Measurements from ENCODE around the gene RNU2-63P.
"Not testable (repeated sequence)": the region's sequence is repeated elsewhere in the genome, so short reads cannot be mapped to it uniquely, and the experiment has no call there.

The RNU2-63P gene

DNA sequence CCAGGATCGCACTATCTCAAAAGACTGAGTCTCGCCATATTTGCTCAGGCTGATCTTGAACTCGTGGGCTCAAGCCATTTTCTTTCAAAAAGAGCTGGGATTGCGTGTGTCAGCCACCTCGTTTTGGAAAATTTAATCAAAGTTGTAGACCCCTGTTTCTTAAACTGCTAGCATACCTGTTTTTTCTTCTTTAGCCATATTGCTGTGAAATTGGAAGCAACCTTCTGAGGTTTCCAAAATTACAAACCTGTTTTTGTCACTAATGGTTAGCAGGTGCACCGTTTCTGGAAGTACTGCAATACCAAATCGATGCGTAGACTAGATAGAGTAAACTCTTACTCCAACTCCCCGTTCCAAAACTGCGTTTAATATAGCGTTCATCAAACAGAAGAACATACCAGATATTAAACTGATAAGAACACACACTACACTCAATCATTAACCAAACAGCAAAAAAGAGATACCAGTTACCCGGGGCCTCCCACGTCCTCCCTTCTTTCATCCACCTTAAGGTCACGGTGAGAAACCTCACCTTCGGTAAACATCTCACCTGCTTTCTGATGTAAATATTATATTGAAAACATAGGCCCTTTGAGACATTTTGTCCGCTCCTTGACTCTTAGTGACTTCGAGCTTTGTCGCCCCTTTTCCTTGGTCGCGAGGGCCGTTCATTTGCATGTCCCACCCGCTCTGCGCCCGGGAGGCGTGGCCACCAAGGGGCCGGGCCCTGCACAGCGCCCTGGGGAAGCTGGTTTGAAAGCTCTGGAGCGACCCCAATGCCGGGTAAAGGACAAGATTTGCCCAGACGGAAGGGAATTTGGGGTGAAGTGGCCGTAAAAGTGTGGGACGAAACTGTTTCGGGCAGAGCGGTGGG, at the start of gene RNU2-63P:
Gene RNU2-63P (minus strand): TSS at position 462 of the 874 bp plus-strand sequence.
- DNase-seq, result peak in 2 of 3 experiments; percentile 79 to 93

DNA sequence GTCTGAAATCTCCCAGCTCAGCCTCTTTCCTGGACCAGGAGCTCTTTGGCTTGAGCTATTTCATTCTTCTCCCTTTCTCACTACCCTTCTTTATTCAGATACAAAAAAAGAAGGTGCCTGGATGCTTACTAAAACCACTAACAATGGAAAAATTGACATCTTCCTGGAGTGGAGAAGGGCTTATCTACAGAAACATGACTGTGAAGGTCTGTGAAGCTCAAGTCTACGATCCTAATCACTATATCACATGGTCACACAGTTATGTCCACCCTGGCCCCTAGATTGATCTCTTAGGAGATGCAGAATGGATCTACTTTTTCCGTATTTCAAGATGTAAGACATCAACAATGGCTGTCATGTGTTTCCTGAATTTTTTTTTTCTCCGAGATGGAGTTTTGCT, 44.9 kb upstream of the RNU2-63P start:
- no peak for DNase-seq

- DNase-seq, result no peak
These were observed 44.5 kb upstream of the RNU2-63P start for GRCh38 chr2:88060907-88061275.

GRCh38 chr2:88059979-88060906, 43.9 kb upstream of the RNU2-63P start:
- DNase-seq, result peak; percentile 4 to 51 (median 32)

GRCh38 chr2:88058191-88058590, 41.8 kb upstream of the RNU2-63P start:
- DNase-seq, result no peak

GRCh38 chr2:88057437-88057844, 41.1 kb upstream of the RNU2-63P start:
- DNase-seq, result no peak

DNA sequence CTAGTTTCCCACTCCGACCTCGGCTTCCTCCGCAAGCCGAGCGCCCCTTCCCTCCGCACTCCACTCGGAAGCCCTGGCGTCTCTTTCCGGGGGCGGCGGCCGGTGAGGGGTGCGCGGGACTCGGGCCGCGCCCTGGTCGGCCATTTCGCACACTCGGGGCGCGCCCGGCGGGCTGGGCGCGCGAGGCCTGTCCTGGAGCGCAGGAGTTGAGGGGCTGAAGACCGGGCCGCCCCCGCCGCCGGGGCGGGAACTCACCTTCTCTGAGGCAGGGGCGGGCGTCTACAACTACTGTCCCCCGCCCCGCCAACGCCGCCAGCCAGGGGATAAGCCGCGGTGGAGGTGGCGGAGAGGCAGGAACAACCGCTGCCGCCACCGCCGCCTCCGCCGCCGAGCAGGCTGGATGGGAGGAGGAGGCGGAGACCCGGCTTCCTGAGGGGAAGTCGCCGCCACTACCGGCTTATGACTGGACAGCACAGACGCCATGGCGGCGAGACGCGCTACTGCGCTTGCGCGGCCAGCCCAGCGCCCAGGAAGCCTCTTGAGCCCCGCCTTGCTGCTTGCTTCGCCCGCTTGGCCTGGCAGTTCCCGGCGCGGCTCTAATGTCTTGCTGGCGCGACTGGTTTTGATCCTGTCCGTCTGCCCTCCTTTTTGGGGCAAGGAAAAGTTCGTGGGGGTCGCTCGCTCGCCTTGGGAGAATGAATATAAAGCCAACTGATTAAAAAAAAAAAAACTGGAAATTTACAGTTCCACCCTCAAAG, 39.2 kb upstream of the RNU2-63P start, which contains the start of gene KRCC1:
Gene KRCC1 (minus strand): TSS at position 413 of the 758 bp plus-strand sequence. CDS start 27,220 bp downstream, outside the sequence.
- peak; percentile 85 to 93 (median 92) for DNase-seq

DNA sequence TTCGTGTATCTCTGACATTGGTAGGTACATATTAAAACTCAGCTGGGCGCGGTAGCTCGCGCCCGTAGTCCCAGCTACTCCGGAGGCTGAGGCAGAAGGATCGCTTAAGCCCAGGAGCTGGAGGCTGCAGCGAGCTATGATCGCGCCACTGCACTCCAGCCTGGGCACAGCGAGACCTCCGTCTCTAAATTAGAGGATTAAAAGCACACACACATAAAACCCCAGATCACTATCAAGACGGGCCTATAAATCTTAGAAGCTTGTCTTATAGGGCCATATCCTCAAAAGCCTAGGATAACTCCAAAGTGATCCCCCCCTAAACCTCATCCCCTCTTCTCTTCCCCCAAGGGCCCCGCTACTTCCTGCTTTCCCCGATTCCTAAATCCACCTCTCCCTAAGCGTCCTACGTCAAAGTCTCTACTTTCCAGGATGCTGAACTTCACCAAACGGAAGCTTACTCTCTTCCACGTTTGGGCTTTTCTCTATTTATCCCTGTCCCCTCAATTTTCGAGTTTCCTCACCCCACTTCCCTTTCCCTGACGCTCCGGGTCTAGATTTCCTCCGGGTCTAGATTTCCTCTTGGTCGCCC, 38.5 kb upstream of the RNU2-63P start:
- DNase-seq, result peak in 1 of 3 experiments; percentile 52

- DNase-seq, result no peak
These were observed 37.8 kb upstream of the RNU2-63P start for GRCh38 chr2:88053934-88054781.

DNA sequence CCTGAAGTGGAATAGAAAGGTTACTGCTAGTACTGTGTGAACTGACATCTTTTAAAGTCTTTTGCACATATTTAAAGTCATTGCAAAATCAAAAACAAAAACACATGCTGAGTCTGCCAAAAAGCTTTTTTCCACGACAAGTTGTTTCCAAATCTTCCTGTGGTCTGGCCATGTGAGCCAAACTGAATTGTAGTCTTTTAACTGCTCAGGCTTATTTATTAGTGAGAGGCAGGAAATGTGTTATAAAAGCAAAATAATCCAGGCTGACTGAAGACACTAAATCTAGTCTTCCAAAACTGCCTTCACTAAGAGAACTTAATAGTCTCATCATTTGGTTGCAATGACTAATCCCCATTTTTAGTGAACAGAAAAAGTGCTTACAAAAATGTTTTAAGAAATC, 36.9 kb upstream of the RNU2-63P start:
- DNase-seq, result no peak

DNA sequence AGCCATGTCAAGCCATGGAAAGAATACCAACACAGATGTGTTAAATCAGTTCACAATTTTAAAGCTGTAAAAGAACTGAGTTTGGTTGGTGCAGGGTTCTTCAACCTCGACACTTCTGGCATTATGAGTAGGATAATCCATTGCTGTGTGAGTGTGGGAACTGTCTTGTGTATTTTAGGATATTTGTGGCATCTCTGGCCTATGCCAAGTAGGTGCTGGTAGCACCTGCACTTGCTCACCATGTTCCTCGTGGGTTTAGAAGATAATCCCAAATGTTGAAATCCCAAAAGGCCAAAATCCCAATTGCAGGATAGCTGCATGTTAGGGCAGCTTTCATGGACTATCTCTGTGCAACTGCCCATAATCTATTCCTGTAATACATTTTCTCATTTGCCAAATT, 35.4 kb upstream of the RNU2-63P start:
- no peak for DNase-seq

- no peak for DNase-seq
These were observed 33.3 kb upstream of the RNU2-63P start for GRCh38 chr2:88049622-88050021.

- no peak for DNase-seq
These were observed 32.2 kb upstream of the RNU2-63P start for GRCh38 chr2:88048541-88048940.

GRCh38 chr2:88045561-88045960, 29.2 kb upstream of the RNU2-63P start:
- not testable (repeated sequence) for DNase-seq

- no peak for DNase-seq
These were observed 26.1 kb upstream of the RNU2-63P start for GRCh38 chr2:88042476-88042875.

- DNase-seq, result no peak
These were observed 22.1 kb upstream of the RNU2-63P start for GRCh38 chr2:88038263-88039105.

DNA sequence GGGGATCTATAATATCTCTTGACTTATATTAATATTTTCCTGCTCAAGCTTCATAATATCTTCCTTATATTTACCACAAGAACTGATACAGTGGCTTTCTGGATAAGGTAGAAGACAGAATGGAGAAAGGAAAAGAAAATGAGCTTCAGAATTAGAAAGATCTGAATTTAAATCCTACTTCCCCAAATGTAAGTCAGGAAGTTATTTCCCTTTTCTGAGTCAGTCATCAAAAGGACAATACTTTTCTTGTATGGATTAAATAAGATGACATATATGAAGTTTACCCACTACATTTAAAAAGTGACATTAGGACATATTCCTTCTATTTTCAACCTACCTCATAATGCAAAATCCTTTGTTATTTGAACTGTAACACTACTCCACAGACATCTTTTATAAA, 20.3 kb upstream of the RNU2-63P start:
- no peak for DNase-seq

GRCh38 chr2:88036182-88036581, 19.8 kb upstream of the RNU2-63P start:
- DNase-seq, result no peak

GRCh38 chr2:88032070-88032702, 15.8 kb upstream of the RNU2-63P start:
- no peak for DNase-seq

- no peak for DNase-seq
These were observed 12.6 kb upstream of the RNU2-63P start for GRCh38 chr2:88028931-88029330.

Measured in NCI-H1417 (cell line).